GM12865 (cell line): ENCODE data around the gene MMP23B.
"Not testable (repeated sequence)": the region's sequence is repeated elsewhere in the genome, so short reads cannot be mapped to it uniquely, and the experiment has no call there.

ENCODE experiments used
- DNase-seq: peaks from one replicate; pipeline ENCODE4 v3.0.0; 2010; ENCODE audit warnings: low read depth
- H3K4me3 ChIP-seq: 2 replicates; pipeline ENCODE4 v1.5.1; 2011; ENCODE audit warnings: mild to moderate bottlenecking, low read depth, low read length, control low read depth
- TF ChIP-seq, protein P1 (sequence below): IDR thresholded peaks from 2 replicates; pipeline ENCODE4 v1.5.1; 2011; ENCODE audit warnings: low read length, control low read depth, low read depth, inconsistent platforms; ENCODE audit not compliant: insufficient read depth; ENCODE audit errors: missing control alignments

The MMP23B gene

GRCh38 chr1:1640711-1641461 is 8.9 kb downstream of the MMP23B start:
- DNase-seq, H3K4me3 ChIP-seq: not testable (repeated sequence)

DNA sequence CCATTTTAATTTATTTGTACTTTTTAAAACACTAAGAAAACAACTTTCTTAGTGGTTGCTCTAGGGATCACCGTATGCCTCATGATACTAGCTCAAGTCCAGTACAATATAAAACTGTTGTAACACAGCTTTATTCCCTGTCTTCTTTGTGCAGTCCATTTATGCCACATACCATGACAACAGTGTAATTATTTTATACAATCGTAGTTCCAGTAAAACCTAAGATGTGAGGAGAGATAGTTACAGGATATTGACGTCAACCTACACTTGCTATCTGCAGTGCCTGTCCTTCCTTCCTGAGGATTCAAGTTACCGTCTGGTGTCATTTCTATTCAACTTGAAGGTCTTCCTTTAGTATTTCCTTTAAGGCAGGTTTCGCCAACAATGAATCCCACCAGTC is 14.4 kb downstream of the MMP23B start:
- not testable (repeated sequence) for H3K4me3 ChIP-seq, DNase-seq

DNA sequence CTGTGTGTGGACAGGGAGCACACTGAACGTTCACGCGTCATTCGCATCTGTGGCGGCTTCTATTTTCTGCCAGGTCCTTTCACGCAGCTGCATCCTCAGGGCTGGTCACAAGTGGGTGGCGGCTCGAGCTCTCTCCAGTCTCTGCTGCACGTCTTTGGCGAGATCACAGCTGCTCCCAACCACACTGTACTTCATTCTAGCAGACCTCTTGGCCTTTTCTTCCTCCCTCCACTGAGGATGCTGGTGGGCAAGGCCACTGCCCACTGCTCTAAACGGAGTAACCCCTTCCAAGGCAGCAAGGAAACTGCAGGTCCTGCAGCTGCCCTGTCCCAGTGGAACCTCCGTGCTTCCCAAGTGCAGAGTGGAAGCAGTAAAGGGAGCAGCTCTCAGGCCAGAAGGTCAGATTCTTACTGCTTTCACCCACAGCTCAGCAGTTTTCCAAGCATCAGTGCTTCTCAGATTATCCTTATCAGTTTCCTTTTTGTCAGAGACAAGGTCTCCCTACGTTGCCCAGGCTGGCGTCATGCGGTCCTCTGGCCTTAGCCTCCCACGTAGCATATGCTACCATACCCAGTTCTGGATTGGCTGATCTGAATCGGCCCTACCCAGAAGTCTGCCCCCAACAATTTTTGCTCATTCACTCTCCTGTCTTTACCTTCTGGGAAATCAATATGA is 15.7 kb downstream of the MMP23B start:
- DNase-seq, H3K4me3 ChIP-seq: not testable (repeated sequence)

DNA sequence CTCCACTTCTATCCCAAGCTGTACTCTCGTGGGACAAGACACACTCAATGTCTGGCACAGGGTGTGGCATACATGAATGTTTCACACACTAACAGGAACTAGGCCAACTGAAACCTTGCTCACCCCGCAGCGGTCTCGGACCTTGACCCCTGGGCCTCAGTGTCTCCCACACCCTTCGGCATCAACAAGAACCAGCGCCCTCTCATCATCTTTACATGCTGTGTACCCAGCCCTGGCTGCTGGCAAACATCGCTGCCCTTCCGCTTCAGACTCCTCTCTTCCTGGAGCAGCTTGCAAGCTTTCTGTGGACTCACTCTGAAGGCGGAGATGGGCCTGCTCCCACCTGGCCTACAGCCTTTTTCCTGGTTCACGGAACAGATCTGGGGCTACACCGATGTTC is 16.3 kb downstream of the MMP23B start:
- H3K4me3 ChIP-seq, DNase-seq: not testable (repeated sequence)

DNA sequence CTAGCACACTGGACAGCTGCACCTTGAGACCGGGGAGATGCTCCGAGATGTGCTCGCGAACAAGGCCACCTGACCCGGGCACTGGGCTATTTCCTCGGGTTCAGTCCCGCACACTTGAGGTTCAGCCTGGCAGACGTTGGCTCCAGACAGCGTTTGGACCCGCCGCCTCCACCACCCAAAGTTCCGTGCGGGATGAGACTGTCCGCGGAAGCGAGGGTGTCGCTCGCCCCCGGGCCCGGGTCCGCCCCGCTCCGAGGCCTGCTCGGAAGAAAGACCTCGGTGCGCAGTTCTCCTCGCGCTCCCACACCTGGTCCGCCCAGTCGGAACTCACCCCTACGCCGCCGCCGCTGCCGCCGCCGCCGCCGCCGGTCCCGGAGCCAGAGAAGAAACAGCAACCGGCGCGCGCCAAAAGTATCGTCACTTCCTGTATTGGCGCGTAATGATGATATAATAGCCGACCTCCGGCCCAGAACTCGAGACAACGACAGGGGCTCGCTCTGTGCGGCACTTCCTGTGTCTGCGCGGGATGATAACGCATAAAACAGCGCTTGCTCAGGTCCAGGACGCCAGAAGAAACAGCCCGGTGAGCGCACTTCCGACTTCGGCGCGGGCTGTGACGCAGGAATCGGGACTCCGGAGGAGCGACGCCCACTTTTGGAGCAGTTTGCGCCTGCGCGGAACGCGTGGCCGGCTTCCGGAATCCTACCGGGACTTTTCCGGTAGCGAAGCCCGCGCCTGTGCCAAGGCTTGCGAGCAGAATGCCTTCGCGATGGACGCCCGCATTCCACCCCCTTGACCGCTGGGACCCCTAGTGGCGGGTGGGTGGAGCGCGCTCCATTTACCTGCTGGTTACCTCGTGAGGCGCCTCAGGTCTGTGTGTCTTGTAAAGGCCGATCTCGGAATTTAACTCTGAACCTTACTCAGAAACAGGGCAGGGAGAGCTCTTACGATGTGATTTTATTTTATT is 26.9 kb downstream of the MMP23B start, which contains the start of gene CDK11B:
TSS of gene CDK11B (minus strand) at position 422 of the 967 bp plus-strand sequence. CDS start 1,519 bp downstream, outside the sequence.
- DNase-seq = peak; percentile 99
- peak within 1 kb of the TSS; percentile 61 for H3K4me3 ChIP-seq
- TF ChIP-seq, protein P1, sequence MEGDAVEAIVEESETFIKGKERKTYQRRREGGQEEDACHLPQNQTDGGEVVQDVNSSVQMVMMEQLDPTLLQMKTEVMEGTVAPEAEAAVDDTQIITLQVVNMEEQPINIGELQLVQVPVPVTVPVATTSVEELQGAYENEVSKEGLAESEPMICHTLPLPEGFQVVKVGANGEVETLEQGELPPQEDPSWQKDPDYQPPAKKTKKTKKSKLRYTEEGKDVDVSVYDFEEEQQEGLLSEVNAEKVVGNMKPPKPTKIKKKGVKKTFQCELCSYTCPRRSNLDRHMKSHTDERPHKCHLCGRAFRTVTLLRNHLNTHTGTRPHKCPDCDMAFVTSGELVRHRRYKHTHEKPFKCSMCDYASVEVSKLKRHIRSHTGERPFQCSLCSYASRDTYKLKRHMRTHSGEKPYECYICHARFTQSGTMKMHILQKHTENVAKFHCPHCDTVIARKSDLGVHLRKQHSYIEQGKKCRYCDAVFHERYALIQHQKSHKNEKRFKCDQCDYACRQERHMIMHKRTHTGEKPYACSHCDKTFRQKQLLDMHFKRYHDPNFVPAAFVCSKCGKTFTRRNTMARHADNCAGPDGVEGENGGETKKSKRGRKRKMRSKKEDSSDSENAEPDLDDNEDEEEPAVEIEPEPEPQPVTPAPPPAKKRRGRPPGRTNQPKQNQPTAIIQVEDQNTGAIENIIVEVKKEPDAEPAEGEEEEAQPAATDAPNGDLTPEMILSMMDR = peak; percentile 14

DNA sequence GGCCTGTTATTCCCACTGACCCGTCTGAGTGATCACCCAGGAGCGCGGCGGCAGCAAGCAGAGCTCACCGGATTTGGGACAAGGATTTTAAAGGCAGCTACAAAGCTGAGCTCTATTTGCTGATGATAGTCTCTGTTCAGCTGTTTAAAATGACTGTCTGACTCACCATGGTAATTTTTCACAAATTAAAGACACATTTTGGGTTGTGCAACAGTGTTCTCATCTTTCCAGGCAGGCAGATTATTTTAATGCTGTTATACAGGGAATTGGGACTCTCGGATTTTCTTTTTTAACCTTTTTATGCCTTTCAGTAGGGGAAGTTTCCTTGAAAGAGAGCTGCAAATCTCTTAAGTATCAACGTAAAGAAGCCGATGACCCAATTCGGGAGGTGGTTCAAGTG is 30.4 kb downstream of the MMP23B start:
- DNase-seq, H3K4me3 ChIP-seq: not testable (repeated sequence)

GRCh38 chr1:1662830-1663560 is 31.0 kb downstream of the MMP23B start:
- not testable (repeated sequence) for H3K4me3 ChIP-seq, DNase-seq

GRCh38 chr1:1664318-1664717 is 32.3 kb downstream of the MMP23B start:
- not testable (repeated sequence) for DNase-seq, H3K4me3 ChIP-seq

DNA sequence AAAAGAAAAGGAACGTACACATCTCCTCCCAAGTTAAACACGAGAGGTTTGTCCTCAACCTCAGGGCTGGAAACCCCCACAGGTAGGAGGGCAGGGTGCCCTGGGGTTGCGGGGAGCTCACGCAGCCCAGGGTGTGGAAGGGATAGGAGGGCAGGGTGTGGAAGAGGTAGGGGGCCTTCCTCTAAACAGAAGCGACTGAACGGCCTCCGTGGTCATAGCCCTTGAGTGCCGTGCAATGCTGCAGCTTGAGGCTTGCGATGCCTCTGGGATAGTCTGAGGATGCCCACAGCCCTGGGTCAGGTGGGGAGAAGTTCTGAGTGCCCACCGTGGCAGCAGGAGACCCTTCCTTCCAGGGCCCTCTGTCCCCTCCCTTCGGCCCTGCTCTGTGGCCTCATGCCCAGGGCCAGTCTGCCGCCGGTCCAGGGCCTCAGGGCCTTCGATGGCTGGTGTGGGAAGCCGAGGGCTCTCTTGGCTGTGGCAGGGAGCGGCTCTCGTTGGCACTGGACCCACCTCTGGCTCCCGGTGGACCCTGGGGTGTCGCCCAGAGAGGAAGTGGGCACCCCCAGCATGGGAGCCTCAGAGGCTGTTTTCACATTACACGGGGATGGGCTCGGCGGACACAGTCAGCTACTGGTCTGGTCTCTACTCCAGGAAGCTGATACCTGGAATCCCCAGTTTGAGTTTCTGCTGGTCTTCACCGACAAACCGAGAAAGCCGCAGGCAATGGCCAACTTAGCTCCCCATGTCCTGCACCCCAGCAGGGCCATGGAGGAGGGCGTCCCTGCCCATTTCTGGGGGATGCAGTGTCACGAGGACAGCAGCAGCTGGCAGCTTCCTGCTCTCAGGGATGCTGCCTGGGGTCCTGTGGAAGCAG is 33.2 kb downstream of the MMP23B start:
- no peak for DNase-seq
- no peak overlapping the region for H3K4me3 ChIP-seq
- TF ChIP-seq, protein P1 = no peak

DNA sequence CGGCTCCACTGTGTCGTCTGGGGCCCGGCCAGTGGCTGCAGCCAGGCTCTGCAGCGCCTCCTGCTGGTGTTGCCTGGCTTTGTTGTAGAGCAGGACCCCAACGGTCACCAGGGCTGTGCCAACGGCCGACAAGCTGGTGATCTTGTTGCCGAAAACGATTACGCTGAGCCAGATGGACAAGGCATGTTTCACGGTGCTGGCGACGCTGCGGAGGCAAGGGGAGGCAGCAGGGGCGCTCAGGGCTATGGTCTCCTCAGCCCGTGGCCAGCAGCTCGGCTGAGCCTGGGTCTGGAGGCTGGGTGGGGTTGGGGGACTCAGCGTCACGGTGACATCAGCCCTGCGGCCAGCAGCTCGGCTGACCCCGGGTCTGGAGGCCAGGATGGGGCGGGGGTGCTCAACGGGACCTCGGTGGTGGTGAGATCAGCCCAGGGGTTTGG is 33.9 kb downstream of the MMP23B start:
- no peak overlapping the region for H3K4me3 ChIP-seq
- TF ChIP-seq, protein P1 = peak; percentile 40
- DNase-seq = no peak
